Body of pancreas (tissue), 4 donors: Measurements from ENCODE around the gene MCTP1.

Experiments used
- CTCF ChIP-seq, 7 experiments: fragments of 450-650 bp in 4 of 7; fragments of 200-600 bp in 3 of 7; sonication (generic) in 3 of 7; IDR thresholded peaks; one replicate each; pipeline ENCODE4 v1.5.1; 2016 to 2019; ENCODE audit warnings: antibody characterized with exemption in 7 of 7
- POLR2A ChIP-seq, 3 donors: fragments of 450-650 bp; IDR thresholded peaks; one replicate each; pipeline ENCODE4 v1.6.1; 2016; ENCODE audit warnings: antibody characterized with exemption in 3 of 3, mild to moderate bottlenecking in 2 of 3

- TF ChIP-seq POLR2A (IDR thresholded peaks at IDR 0.05) (no peak), CTCF (IDR thresholded peaks at IDR 0.05) (no peak)
Measured at GRCh38 chr5:95159603-95160002, 125.3 kb downstream of the MCTP1 start.
